SJCRH30 (cell line): ENCODE data around the gene HS1BP3. TPM values are rescaled to one million over a fixed set of nuclear protein-coding genes. Genes with fewer than 3 reads are reported as not detected.
A peak's percentile ranks its signal among the peaks of the same experiment; 100 is the strongest.

Source experiments
- DNase-seq, 2 experiments: peaks; one replicate each; pipeline ENCODE4 v3.0.0-alpha.2; 2015 to 2020
- H3K27ac ChIP-seq: fragments of 250-450 bp; sonication (Bioruptor Pico); 2 replicates; pipeline ENCODE4 v1.5.1; 2020; ENCODE audit warnings: mild to moderate bottlenecking, moderate library complexity
- H3K27me3 ChIP-seq: fragments of 250-450 bp; sonication (Bioruptor Pico); 2 replicates; pipeline ENCODE4 v1.5.1; 2020; ENCODE audit warnings: mild to moderate bottlenecking, moderate library complexity
- H3K36me3 ChIP-seq: fragments of 250-450 bp; sonication (Bioruptor Pico); 2 replicates; pipeline ENCODE4 v1.5.1; 2020; ENCODE audit warnings: mild to moderate bottlenecking, moderate library complexity
- H3K4me1 ChIP-seq: fragments of 250-450 bp; sonication (Bioruptor Pico); 2 replicates; pipeline ENCODE4 v1.5.1; 2020; ENCODE audit warnings: mild to moderate bottlenecking, moderate library complexity
- H3K4me3 ChIP-seq: fragments of 250-450 bp; sonication (Bioruptor Pico); 2 replicates; pipeline ENCODE4 v1.5.1; 2020; ENCODE audit warnings: mild to moderate bottlenecking, moderate library complexity
- H3K9me3 ChIP-seq: fragments of 250-450 bp; sonication (Bioruptor Pico); replicated peaks from 2 replicates; pipeline ENCODE4 v1.5.1; 2020; ENCODE audit warnings: mild to moderate bottlenecking, moderate library complexity
- total RNA-seq: library from RNA; depleted of rRNA; stranded (reverse); fragments of >200 nt; shearing (Covaris generic); gene quantifications from 2 replicates; pipeline ENCODE4 v1.2.3, GENCODE V29; 2014

HS1BP3 gene
- total RNA-seq, 1 experiment from 2014 or later: 14.7 TPM

GRCh38 chr2:20625491-20626391 is 25.2 kb downstream of the HS1BP3 start:
- peak overlapping the region; percentile 95; the same call in 1 of the 2 replicates for H3K27ac ChIP-seq
- H3K36me3 ChIP-seq: no peaks in the 10 kb centered on the region
- no peak for DNase-seq
- no peaks in the 10 kb centered on the region for H3K9me3 ChIP-seq
- H3K27me3 ChIP-seq: no peaks in the 10 kb centered on the region
- no peak overlapping the region for H3K4me3 ChIP-seq
- peaks cover 62% of the 10 kb centered on the region for H3K4me1 ChIP-seq

- Histone ChIP-seq H3K4me1 (peaks cover 65% of the 10 kb centered on the region), H3K27ac (peak overlapping the region; percentile 95), H3K36me3 (no peaks in the 10 kb centered on the region), H3K9me3 (no peaks in the 10 kb centered on the region), H3K27me3 (no peaks in the 10 kb centered on the region), H3K4me3 (no peak overlapping the region)
- DNase-seq: no peak
Observed at GRCh38 chr2:20624884-20625485, 25.9 kb downstream of the HS1BP3 start.

- peak; percentile 37 to 66 for DNase-seq
- H3K27ac ChIP-seq: peak overlapping the region; percentile 95
- no peaks in the 10 kb centered on the region for H3K27me3 ChIP-seq
- peak overlapping the region; percentile 38 for H3K4me3 ChIP-seq
- H3K9me3 ChIP-seq: no peaks in the 10 kb centered on the region
- H3K36me3 ChIP-seq: no peaks in the 10 kb centered on the region
- H3K4me1 ChIP-seq: peaks cover 61% of the 10 kb centered on the region
Observed at GRCh38 chr2:20624156-20624883, 26.6 kb downstream of the HS1BP3 start.

- H3K27ac ChIP-seq: peak overlapping the region; percentile 95
- H3K9me3 ChIP-seq: no peaks in the 10 kb centered on the region
- peak; percentile 74 to 78 for DNase-seq
- H3K4me3 ChIP-seq: peak overlapping the region; percentile 38
- H3K27me3 ChIP-seq: no peaks in the 10 kb centered on the region
- H3K4me1 ChIP-seq: peaks cover 63% of the 10 kb centered on the region
- H3K36me3 ChIP-seq: no peaks in the 10 kb centered on the region
Observed at GRCh38 chr2:20623741-20624155, 27.1 kb downstream of the HS1BP3 start.

- H3K9me3 ChIP-seq: no peaks in the 10 kb centered on the region
- DNase-seq: peak; percentile 72 to 84
- no peaks in the 10 kb centered on the region for H3K36me3 ChIP-seq
- peak overlapping the region; percentile 38 for H3K4me3 ChIP-seq
- H3K27me3 ChIP-seq: no peaks in the 10 kb centered on the region
- H3K27ac ChIP-seq: peak overlapping the region; percentile 95
- H3K4me1 ChIP-seq: peaks cover 68% of the 10 kb centered on the region
Observed at GRCh38 chr2:20623241-20623640, 27.7 kb downstream of the HS1BP3 start.

- no peaks in the 10 kb centered on the region for H3K27me3 ChIP-seq
- peak; percentile 98 to 99 for DNase-seq
- H3K4me3 ChIP-seq: peak overlapping the region; percentile 38
- H3K27ac ChIP-seq: peak overlapping the region; percentile 95
- H3K4me1 ChIP-seq: peaks cover 73% of the 10 kb centered on the region
- H3K36me3 ChIP-seq: no peaks in the 10 kb centered on the region
- no peaks in the 10 kb centered on the region for H3K9me3 ChIP-seq
Observed at GRCh38 chr2:20622731-20623130, 28.2 kb downstream of the HS1BP3 start.

GRCh38 chr2:20622296-20622686 is 28.6 kb downstream of the HS1BP3 start:
- Histone ChIP-seq H3K36me3 (no peaks in the 10 kb centered on the region), H3K27ac (peak overlapping the region; percentile 95), H3K27me3 (no peaks in the 10 kb centered on the region), H3K4me1 (peaks cover 77% of the 10 kb centered on the region), H3K4me3 (no peak overlapping the region), H3K9me3 (no peaks in the 10 kb centered on the region)
- DNase-seq: no peak

GRCh38 chr2:20621366-20622295 is 29.3 kb downstream of the HS1BP3 start:
- peak overlapping the region; percentile 95 for H3K27ac ChIP-seq
- peak; percentile 80 for DNase-seq
- H3K4me1 ChIP-seq: peaks cover 84% of the 10 kb centered on the region
- H3K27me3 ChIP-seq: no peaks in the 10 kb centered on the region
- H3K4me3 ChIP-seq: no peak overlapping the region
- H3K36me3 ChIP-seq: no peaks in the 10 kb centered on the region
- H3K9me3 ChIP-seq: no peaks in the 10 kb centered on the region

- Histone ChIP-seq H3K27ac (peak overlapping the region; percentile 95), H3K4me3 (no peak overlapping the region), H3K4me1 (peaks cover 91% of the 10 kb centered on the region), H3K27me3 (no peaks in the 10 kb centered on the region), H3K9me3 (no peaks in the 10 kb centered on the region), H3K36me3 (no peaks in the 10 kb centered on the region)
- DNase-seq: peak; percentile 41 to 68
Observed at GRCh38 chr2:20620696-20621365, 30.1 kb downstream of the HS1BP3 start.

- peak overlapping the region; percentile 95; the same call in 1 of the 2 replicates for H3K27ac ChIP-seq
- DNase-seq: no peak
- H3K36me3 ChIP-seq: no peaks in the 10 kb centered on the region
- H3K27me3 ChIP-seq: no peaks in the 10 kb centered on the region
- no peak overlapping the region for H3K4me3 ChIP-seq
- H3K9me3 ChIP-seq: no peaks in the 10 kb centered on the region
- H3K4me1 ChIP-seq: peaks cover 91% of the 10 kb centered on the region
Observed at GRCh38 chr2:20620271-20620681, 30.6 kb downstream of the HS1BP3 start.

GRCh38 chr2:20619624-20620024 is 31.3 kb downstream of the HS1BP3 start:
- no peak for DNase-seq
- Histone ChIP-seq H3K9me3 (no peaks in the 10 kb centered on the region), H3K27me3 (no peaks in the 10 kb centered on the region), H3K4me1 (peaks cover 91% of the 10 kb centered on the region), H3K36me3 (no peaks in the 10 kb centered on the region), H3K27ac (no peak overlapping the region), H3K4me3 (no peak overlapping the region)

- Histone ChIP-seq H3K27ac (no peak overlapping the region), H3K9me3 (no peaks in the 10 kb centered on the region), H3K27me3 (no peaks in the 10 kb centered on the region), H3K4me1 (peaks cover 91% of the 10 kb centered on the region), H3K4me3 (no peak overlapping the region), H3K36me3 (no peaks in the 10 kb centered on the region)
- no peak for DNase-seq
Observed at GRCh38 chr2:20618886-20619521, 31.9 kb downstream of the HS1BP3 start.

- Histone ChIP-seq H3K36me3 (no peaks in the 10 kb centered on the region), H3K27me3 (no peaks in the 10 kb centered on the region), H3K4me3 (no peak overlapping the region), H3K4me1 (peaks cover 91% of the 10 kb centered on the region), H3K9me3 (no peaks in the 10 kb centered on the region), H3K27ac (peak overlapping the region; percentile 55)
- no peak for DNase-seq
Observed at GRCh38 chr2:20618468-20618885, 32.4 kb downstream of the HS1BP3 start.
